Astrocyte (in vitro differentiated cells and primary cell): Measurements from ENCODE around the gene NLGN1.

Experiments used
- EZH2 ChIP-seq: IDR thresholded peaks from 2 replicates; pipeline ENCODE4 v1.6.1; 2012; ENCODE audit warnings: mild to moderate bottlenecking, low read length, inconsistent platforms; ENCODE audit not compliant: insufficient read depth
- TF ChIP-seq, protein P1 (sequence below): IDR thresholded peaks from 2 replicates; pipeline ENCODE4 v1.5.1; 2011; ENCODE audit warnings: low read depth, mild to moderate bottlenecking, inconsistent platforms, low read length, moderate library complexity; ENCODE audit not compliant: insufficient read depth

DNA sequence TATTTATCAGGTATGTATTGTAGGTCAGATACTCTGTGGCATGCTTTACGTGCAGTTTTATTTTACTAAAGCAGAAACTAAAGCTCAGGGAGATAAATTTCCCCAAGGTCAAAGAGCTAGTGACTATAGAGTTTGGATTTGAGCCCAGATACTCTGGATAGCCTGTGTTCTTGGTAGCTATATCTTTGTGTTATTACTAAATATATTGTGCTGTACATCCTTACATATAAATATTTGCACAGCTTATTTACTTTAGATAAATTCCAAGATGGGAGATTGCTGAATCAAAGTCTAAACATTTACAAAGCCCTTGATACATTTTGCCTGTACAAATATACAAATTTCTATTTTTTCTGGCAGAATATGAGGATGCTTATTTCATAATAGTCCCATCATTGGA, 800.7 kb downstream of the NLGN1 start:
- TF ChIP-seq, protein P1, sequence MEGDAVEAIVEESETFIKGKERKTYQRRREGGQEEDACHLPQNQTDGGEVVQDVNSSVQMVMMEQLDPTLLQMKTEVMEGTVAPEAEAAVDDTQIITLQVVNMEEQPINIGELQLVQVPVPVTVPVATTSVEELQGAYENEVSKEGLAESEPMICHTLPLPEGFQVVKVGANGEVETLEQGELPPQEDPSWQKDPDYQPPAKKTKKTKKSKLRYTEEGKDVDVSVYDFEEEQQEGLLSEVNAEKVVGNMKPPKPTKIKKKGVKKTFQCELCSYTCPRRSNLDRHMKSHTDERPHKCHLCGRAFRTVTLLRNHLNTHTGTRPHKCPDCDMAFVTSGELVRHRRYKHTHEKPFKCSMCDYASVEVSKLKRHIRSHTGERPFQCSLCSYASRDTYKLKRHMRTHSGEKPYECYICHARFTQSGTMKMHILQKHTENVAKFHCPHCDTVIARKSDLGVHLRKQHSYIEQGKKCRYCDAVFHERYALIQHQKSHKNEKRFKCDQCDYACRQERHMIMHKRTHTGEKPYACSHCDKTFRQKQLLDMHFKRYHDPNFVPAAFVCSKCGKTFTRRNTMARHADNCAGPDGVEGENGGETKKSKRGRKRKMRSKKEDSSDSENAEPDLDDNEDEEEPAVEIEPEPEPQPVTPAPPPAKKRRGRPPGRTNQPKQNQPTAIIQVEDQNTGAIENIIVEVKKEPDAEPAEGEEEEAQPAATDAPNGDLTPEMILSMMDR, result no peak
- TF ChIP-seq EZH2, result no peak
